Fibroblast of villous mesenchyme (primary cell): ENCODE data around the gene GRIK3. TPM values are rescaled to one million over a fixed set of nuclear protein-coding genes. Genes with fewer than 3 reads are reported as not detected.

Experiments used
- DNase-seq: peaks from one replicate; pipeline ENCODE4 v3.0.0-alpha.2; 2010; ENCODE audit warnings: low read depth
- H3K4me3 ChIP-seq: 2 replicates; pipeline ENCODE4 v1.5.1; 2011; ENCODE audit warnings: low read depth, mild to moderate bottlenecking, low read length
- CTCF ChIP-seq: IDR thresholded peaks from 2 replicates; pipeline ENCODE4 v1.5.1; 2012; ENCODE audit warnings: low read depth, mild to moderate bottlenecking, low read length; ENCODE audit not compliant: insufficient read depth
- total RNA-seq: library from RNA; depleted of rRNA; stranded (reverse); fragments of >200 nt; gene quantifications from 2 replicates; pipeline ENCODE4 v1.2.3, GENCODE V29; 2012

GRIK3 gene
- total RNA-seq, 1 donor = not detected

GRCh38 chr1:36794460-36794859 lies 239.9 kb downstream of the GRIK3 start:
- no peak for DNase-seq
- H3K4me3 ChIP-seq = no peak overlapping the region
- TF ChIP-seq CTCF = no peak

- DNase-seq = no peak
- TF ChIP-seq CTCF = no peak
- no peak overlapping the region for H3K4me3 ChIP-seq
Measured at GRCh38 chr1:36793452-36793851, 240.9 kb downstream of the GRIK3 start.

- no peak overlapping the region for H3K4me3 ChIP-seq
- DNase-seq = no peak
- no peak for TF ChIP-seq CTCF
Measured at GRCh38 chr1:36792292-36792691, 242.0 kb downstream of the GRIK3 start.

GRCh38 chr1:36790191-36790590 lies 244.1 kb downstream of the GRIK3 start:
- TF ChIP-seq CTCF = no peak
- no peak overlapping the region for H3K4me3 ChIP-seq
- no peak for DNase-seq

- no peak overlapping the region for H3K4me3 ChIP-seq
- DNase-seq = no peak
- no peak for TF ChIP-seq CTCF
Measured at GRCh38 chr1:36789535-36789934, 244.8 kb downstream of the GRIK3 start.

- no peak for DNase-seq
- no peak overlapping the region for H3K4me3 ChIP-seq
- no peak for TF ChIP-seq CTCF
Measured at GRCh38 chr1:36787312-36787913, 246.9 kb downstream of the GRIK3 start.

- no peak for DNase-seq
- TF ChIP-seq CTCF = no peak
- H3K4me3 ChIP-seq = no peak overlapping the region
Measured at GRCh38 chr1:36786425-36786824, 247.9 kb downstream of the GRIK3 start.
